WTC11 (cell line): Measurements from ENCODE around the gene SLC30A9.

Source experiments
- TF ChIP-seq, protein P1 (sequence below): sonication (generic); formaldehyde crosslinking; IDR thresholded peaks from 2 replicates; pipeline ENCODE4 v1.8.1; 2022; ENCODE audit warnings: mild to moderate bottlenecking, moderate library complexity, missing genetic modification reagents
- TF ChIP-seq, protein P2 (sequence below): fragments of 200-600 bp; IDR thresholded peaks from 2 replicates; pipeline ENCODE4 v1.8.0; 2022; ENCODE audit warnings: antibody characterized with exemption
- TF ChIP-seq, protein P3 (sequence below): sonication (generic); formaldehyde crosslinking; IDR thresholded peaks from 2 replicates; pipeline ENCODE4 v1.8.0; 2022; ENCODE audit warnings: mild to moderate bottlenecking, missing genetic modification reagents

DNA sequence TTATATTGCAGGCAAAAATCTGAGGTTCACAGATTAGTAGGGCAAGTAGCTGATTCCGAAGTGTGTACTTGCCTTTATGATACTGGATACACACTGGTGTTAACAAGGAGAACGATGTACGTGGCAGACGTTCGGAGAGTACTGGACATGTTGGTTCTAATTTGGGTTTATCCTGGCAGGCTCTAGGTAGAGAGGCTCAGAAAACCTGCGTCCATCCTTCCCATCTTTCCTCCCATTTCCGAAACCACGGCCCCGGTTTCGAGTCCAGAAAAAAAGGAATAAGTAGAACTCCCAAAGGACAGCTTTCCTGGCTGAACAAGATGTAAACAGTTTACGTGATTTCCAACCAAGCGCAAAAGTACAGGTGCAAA lies 351 bp upstream of the SLC30A9 start:
- TF ChIP-seq, protein P1, sequence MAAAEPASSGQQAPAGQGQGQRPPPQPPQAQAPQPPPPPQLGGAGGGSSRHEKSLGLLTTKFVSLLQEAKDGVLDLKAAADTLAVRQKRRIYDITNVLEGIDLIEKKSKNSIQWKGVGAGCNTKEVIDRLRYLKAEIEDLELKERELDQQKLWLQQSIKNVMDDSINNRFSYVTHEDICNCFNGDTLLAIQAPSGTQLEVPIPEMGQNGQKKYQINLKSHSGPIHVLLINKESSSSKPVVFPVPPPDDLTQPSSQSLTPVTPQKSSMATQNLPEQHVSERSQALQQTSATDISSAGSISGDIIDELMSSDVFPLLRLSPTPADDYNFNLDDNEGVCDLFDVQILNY (CRISPR knock-in tag) = no peak
- TF ChIP-seq, protein P2, sequence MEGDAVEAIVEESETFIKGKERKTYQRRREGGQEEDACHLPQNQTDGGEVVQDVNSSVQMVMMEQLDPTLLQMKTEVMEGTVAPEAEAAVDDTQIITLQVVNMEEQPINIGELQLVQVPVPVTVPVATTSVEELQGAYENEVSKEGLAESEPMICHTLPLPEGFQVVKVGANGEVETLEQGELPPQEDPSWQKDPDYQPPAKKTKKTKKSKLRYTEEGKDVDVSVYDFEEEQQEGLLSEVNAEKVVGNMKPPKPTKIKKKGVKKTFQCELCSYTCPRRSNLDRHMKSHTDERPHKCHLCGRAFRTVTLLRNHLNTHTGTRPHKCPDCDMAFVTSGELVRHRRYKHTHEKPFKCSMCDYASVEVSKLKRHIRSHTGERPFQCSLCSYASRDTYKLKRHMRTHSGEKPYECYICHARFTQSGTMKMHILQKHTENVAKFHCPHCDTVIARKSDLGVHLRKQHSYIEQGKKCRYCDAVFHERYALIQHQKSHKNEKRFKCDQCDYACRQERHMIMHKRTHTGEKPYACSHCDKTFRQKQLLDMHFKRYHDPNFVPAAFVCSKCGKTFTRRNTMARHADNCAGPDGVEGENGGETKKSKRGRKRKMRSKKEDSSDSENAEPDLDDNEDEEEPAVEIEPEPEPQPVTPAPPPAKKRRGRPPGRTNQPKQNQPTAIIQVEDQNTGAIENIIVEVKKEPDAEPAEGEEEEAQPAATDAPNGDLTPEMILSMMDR = no peak
- TF ChIP-seq, protein P3, sequence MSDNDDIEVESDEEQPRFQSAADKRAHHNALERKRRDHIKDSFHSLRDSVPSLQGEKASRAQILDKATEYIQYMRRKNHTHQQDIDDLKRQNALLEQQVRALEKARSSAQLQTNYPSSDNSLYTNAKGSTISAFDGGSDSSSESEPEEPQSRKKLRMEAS (CRISPR knock-in tag) = no peak
